ENCODE data around the gene TMEM247. TPM values are rescaled to one million over a fixed set of nuclear protein-coding genes. Genes with fewer than 3 reads are reported as not detected.

Gene TMEM247
- total and polyA plus RNA-seq, 2 donors (not counting 3 experiments of a cell fraction or from before 2014, with no cell fraction given), result not detected

GRCh38 chr2:46520130-46520711 is 40.9 kb downstream of the TMEM247 start:
- no TSS peak for BruUV-seq (replicated peaks)
- H3K79me2 ChIP-seq (ENCODE audit: control insufficient read depth, insufficient read depth, low read length), result no peaks in the 10 kb centered on the region
- no peaks in the 10 kb centered on the region for H3K9me3 ChIP-seq (replicated peaks; ENCODE audit: control insufficient read depth, insufficient read depth, low read length)
- no peak overlapping the region for H3K4me3 ChIP-seq (replicated peaks in 1 of 3; ENCODE audit: insufficient read depth in 1 of 3, low read depth in 1 of 3, low read length in 3 of 3)
- H3K4me1 ChIP-seq (ENCODE audit: control insufficient read depth, extremely low read depth, insufficient read depth, low read length), result no peaks in the 10 kb centered on the region
- H3K9ac ChIP-seq (replicated peaks; ENCODE audit: extremely low read depth, insufficient read depth, low read length), result no peak overlapping the region
- H2AFZ ChIP-seq (ENCODE audit: low read depth, low read length), result no peak overlapping the region
- POLR2A ChIA-PET, result no interaction called here
- CTCF ChIA-PET, result no interaction called here
- intact Hi-C loops (cut with micrococcal nuclease) (no loop called here), dilution Hi-C loops (cut with MboI; ENCODE audit: extremely low pct_ligation_motif_present, low sequenced_read_pairs) (no loop called here)
- no peaks in the 10 kb centered on the region for H4K20me1 ChIP-seq (replicated peaks; ENCODE audit: control insufficient read depth, extremely low read depth, insufficient read depth, low read length)
- DNase-seq (ENCODE audit: low read depth, low spot score) (no peak), FAIRE-seq (no peak)
- no peaks in the 10 kb centered on the region for H3K9me1 ChIP-seq (replicated peaks; ENCODE audit: control insufficient read depth, extremely low read depth, insufficient read depth, low read length)
- no peaks in the 10 kb centered on the region for H3K27me3 ChIP-seq (ENCODE audit: control insufficient read depth in 2 of 2, insufficient read depth in 2 of 2, low read length in 2 of 2)
- no peaks in the 10 kb centered on the region for H3K36me3 ChIP-seq (ENCODE audit: control insufficient read depth in 2 of 2, extremely low read depth in 1 of 2, insufficient read depth in 2 of 2, low read length in 2 of 2)
- TF ChIP-seq FOS (IDR thresholded peaks at IDR 0.05; ENCODE audit: borderline replicate concordance, insufficient read depth, low read length), result no peak
- no peak for TF ChIP-seq MYC (IDR thresholded peaks at IDR 0.05; ENCODE audit: low read depth, low read length)
- TF ChIP-seq GATA2 (IDR thresholded peaks at IDR 0.05; ENCODE audit: insufficient read depth, insufficient read length, low read depth, low read length), result no peak
- no peak for TF ChIP-seq POLR2A (IDR thresholded peaks at IDR 0.05; ENCODE audit: low read depth, low read length)
- no peak for TF ChIP-seq CTCF (IDR thresholded peaks at IDR 0.05; ENCODE audit: extremely low read depth in 1 of 2, insufficient read depth in 1 of 2, low read depth in 1 of 2, low read length in 2 of 2)
- TF ChIP-seq POLR2AphosphoS5 (IDR thresholded peaks at IDR 0.05; ENCODE audit: insufficient read depth, low read depth, low read length), result no peak
- no peak for TF ChIP-seq EZH2 (IDR thresholded peaks at IDR 0.05; ENCODE audit: borderline replicate concordance, low read depth, low read length, severe bottlenecking)
- TF ChIP-seq MAX (IDR thresholded peaks at IDR 0.05; ENCODE audit: insufficient read depth, insufficient read length), result no peak
- TF ChIP-seq JUN (IDR thresholded peaks at IDR 0.05; ENCODE audit: borderline replicate concordance, insufficient read depth, insufficient read length, low read depth), result no peak
- H3K27ac ChIP-seq (ENCODE audit: insufficient read depth, low read depth, low read length), result no peak overlapping the region
- no peak overlapping the region for H3K4me2 ChIP-seq (ENCODE audit: insufficient read depth, low read length)
